GM21390 (cell line): ENCODE measurements around the gene PTGR1.
A peak's percentile ranks its signal among the peaks of the same experiment; 100 is the strongest.

Experiments
- ATAC-seq: cut with Tn5 transposase; IDR thresholded peaks from one replicate; pipeline ENCODE4 v1.9.1; 2021; ENCODE audit not compliant: unreplicated experiment

The PTGR1 gene

DNA sequence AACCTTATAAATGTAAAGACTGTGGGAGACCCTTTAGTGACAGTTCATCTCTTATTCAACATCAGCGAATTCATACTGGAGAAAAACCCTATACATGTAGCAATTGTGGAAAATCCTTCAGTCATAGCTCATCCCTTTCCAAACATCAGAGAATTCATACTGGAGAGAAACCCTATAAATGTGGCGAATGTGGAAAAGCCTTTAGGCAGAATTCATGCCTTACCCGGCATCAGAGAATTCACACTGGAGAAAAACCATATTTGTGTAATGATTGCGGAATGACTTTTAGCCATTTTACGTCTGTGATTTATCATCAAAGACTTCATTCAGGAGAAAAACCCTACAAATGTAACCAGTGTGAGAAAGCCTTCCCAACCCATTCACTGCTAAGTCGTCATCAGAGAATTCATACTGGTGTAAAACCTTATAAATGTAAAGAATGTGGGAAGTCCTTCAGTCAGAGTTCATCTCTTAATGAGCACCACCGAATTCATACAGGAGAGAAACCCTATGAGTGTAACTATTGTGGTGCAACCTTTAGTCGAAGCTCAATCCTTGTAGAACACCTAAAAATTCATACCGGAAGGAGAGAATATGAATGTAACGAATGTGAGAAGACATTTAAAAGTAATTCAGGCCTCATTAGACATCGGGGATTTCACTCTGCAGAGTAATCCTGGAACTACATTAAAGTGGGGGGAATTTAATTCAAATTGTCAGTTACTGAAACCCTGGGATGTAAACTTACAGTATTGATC, 56.8 kb downstream of the PTGR1 start:
- no peak for ATAC-seq

DNA sequence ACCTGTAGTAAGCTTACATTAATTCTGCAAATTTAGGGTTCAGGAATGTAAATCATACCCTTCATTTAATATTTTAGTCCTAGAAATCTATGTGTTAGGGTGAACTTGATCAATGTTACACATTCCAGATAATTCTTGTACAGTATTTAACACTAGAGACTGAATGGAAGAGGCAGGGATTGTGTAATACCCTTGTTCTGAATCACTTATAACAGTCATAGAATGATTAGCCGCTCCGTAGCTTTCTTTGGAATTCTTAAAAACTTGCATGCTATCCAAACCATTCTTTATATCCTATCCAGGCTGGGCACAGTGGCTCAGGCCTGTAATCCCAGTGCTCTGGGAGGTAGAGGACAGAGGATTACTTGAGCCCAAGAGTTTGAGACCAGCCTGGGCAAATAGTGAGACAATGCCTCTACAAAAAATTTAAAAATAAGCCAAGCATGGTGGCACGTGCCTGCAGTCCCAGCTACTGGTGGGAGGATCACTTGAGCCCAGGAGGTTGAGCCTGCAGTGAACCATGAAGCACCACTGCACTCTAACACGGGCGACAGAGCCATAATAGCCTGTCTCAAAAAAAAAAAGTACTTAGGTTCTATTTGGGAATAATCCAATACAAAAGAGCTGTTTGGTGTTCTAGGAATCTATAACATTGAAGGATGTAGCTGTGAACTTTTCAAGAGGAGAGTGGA, 66.2 kb downstream of the PTGR1 start:
- no peak for ATAC-seq

DNA sequence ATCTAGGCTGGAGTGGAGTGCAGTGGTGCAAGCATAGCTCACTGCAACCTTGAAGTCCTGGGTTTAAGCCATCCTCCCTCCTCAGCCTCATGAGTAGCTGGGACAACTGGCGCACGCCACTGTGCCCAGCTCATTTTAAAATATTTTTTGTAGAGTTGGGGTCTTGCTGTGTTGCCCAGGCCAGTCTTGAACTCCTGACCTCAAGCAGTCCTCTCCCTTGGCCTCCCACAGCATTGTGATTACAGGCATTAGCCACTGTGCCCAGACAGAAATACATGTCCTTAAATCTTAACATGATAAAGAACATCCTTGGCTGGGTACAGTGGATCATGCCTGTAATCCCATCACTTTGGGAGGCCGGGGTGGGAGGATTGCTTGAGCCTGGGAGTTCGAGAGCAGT, 67.7 kb downstream of the PTGR1 start:
- ATAC-seq, result no peak

GRCh38 chr9:111529787-111530186, 69.7 kb downstream of the PTGR1 start:
- no peak for ATAC-seq

DNA sequence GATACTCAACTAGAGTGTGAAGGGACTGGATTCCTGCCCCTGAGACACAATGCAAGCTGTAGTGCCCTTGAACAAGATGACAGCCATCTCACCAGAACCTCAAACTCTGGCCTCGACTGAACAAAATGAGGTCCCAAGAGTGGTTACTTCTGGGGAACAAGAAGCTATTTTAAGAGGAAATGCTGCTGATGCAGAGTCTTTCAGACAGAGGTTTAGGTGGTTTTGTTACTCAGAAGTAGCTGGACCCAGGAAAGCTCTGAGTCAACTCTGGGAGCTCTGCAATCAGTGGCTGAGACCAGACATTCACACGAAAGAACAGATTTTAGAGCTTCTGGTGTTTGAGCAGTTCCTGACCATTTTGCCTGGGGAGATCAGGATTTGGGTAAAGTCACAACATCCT, 72.1 kb downstream of the PTGR1 start:
- ATAC-seq, result no peak

DNA sequence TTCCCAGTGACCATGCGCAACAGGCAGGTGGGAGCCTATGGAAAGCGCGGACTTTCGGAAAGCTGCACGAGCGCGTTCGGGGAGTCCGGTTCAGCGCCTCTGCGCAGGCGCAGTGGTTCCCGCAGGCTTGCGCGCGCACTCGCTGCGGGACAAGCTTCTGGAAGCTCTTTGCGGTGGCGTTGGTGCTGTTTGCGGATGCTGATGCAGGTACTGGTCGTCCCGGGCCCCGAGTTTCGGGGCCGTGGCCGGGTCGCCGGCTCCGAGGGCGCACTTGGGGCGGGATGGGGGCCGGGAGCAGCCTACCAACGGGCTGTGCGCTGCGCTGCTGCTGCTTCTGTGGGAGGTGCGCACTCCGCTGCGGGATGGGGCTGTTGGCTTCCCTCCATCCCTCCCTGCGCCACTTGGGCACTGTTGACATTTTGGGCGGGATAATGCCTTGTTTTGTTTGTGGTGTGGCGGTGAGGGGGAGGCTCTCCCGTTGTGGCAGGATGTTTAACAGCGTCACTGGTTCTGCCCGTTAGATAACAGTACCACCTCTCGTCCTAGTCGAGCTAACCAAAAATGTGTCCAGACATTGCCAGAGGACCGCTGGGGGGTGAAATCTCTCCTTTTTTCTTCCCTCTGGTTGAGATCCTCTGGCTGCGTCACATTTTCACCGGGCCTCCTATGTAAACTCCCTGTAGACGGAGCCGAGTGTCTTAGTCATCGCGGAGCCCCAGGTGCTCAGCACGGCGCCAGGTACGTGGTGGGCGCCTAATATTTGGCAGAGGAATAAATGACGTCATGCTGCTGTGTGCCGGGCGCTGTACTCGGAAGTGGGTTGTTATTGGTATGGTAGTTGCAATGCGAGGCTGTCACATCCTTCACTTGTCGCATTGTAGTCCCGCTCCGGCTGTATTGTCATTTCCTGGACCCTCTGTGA, 74.1 kb downstream of the PTGR1 start, which contains the start of gene ZNF483:
TSS of gene ZNF483 (plus strand) at position 124 of the 922 bp plus-strand sequence. CDS start 2,217 bp downstream, outside the sequence.
- ATAC-seq, result peak; percentile 63

GRCh38 chr9:111524731-111525055, 74.8 kb downstream of the PTGR1 start:
- no peak for ATAC-seq

GRCh38 chr9:111516061-111516465, 83.4 kb downstream of the PTGR1 start:
- peak; percentile 65 for ATAC-seq

GRCh38 chr9:111514967-111515366, 84.5 kb downstream of the PTGR1 start:
- no peak for ATAC-seq
